HG03469 (cell line): ENCODE results near the gene UBE2D2.

ENCODE experiments used
- ATAC-seq: cut with Tn5 transposase; IDR thresholded peaks from one replicate; pipeline ENCODE4 v1.9.1; 2021; ENCODE audit warnings: mild to moderate bottlenecking, moderate library complexity, moderate number of reproducible peaks; ENCODE audit not compliant: unreplicated experiment

UBE2D2 gene

DNA sequence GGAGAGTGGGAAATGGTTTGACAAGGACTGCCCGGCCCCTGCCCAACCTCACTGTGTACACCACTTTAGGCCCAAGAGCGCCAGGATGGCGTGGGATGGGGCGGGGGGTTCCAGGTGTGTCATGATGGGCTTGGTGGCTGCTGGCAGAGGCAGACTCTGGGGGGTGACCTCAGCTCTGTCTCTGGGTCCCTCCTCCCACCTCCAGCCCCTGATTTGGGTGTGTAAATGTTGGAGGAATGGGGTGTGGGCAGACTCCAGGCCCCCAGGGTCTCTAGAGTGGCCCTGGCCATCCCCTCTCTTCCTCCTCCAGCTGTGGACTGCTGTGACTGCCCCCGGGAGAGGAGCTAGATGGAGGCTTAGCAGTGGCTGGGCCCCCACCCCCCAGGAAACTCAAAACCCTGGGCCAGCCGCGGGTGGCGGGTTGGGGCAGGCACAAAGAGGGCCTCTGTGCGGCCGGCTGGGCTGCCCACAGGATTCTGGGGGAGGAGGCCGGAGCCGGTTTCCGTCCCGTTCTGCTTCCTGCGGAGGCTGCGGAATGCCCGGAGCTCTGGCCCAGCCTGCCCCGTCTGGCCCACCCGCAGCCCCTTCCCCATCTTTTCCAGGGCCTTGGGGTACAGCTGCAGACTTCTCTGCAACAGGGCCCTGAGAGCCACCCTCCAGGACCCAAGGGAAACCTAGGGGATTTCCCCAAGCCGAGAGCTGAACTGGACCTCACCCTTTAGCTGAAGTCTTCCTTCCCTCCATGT, 110.1 kb downstream of the UBE2D2 start:
- no peak for ATAC-seq

DNA sequence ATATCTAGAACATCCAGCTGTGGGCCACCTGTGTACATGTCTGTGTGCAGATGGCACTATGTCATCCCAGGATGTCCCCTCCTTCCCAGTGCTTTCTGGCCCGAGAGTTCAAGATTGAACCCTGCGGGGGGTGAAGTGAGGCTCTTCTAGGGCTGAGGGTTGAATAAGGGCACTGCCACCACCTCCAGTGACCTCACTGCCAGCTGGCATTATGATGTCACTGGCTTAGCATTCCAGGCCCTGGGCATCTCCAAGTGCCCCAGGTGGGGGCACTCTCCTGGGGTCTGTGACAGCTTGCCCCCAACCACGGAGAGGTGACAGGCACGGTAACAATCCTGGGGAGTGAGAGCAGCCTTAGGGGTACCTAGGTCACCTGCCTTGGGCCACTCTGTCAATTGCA, 114.1 kb downstream of the UBE2D2 start:
- no peak for ATAC-seq

DNA sequence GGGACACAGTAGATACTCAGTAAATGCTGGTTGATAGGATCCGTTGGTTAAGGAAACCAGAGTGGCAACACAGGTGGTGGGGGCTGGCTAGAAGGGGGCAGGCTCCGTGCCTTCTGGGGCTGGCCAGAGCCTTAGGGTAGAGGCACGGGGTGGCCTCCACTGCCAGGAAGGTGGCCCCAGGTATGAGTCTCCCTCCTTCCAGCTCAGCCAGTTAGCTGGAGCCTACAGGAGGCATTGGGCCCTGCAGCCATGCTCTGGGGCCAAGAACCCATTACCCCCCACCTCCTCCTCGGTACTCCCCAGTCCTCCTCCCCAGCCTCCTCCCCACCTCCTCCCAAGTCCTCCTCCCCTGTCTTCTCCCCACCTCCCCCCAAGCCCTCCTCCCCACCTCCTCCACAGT, 114.7 kb downstream of the UBE2D2 start:
- ATAC-seq = no peak

DNA sequence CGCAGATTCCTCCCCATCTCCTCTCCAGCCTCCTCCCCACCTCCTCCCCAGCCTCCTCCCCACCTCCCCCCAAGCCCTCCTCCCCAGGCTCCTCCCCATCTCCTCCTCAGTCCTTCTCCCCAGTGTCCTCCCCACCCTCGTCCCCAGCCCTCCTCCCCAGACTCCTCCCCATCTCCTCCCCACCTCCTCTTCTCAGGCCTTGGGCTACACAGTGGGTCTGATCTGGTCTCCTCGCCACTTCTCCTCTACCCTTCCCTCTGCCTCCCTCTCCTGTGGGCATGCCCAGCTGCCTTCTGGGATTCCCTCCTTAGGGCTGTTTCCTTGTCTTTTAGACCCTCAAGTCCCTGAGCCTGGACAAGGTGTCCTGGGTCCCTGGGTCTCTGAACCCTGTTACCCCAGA, 115.3 kb downstream of the UBE2D2 start:
- no peak for ATAC-seq

DNA sequence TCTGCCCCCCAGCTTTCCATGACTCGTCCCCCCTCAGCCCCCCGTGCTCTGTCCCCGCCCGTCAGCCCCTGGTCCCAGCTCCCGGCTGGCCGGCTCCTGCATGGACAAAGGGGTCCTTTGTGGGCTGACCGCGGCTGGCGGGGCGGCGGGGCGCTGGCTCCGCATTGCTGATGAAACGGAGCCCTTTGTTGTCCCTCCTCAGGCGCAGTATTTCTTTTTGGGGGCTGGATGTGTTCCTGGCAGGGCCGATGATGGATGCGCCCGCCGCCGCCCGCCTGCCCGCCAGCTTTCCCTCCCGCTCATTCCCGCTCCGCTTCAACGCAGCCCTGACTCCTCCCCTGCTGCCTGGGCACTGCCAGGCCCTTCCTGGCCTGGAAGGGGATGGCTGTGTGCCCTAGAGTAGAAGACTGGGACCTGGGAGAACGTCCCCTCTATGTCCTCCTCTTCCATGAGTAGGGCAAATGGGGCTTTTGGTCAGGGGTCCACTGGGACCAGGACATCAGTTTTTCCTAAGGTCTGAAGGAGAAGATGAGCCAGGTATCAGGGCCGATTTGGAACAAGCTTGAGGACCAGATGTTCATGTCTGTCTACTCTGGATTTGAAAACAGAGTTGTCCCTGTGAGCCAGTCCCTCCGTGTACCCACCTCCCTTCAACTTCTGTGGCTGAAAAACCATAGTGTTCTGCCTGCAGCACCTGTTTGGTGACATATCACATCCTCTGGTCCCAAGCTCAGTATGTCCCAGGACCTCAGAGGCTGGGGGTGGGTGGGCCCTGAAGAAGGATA, 116.0 kb downstream of the UBE2D2 start:
- no peak for ATAC-seq
